ENCODE results near the gene SLC25A6. TPM values are rescaled to one million over a fixed set of nuclear protein-coding genes. Genes with fewer than 3 reads are reported as not detected.

Gene SLC25A6
- total RNA-seq, 1 experiment from 2014 or later: 553 TPM

GRCh38 chrX:1398431-1399340 is 6.8 kb upstream of the SLC25A6 start:
- no peaks in the 10 kb centered on the region; the same call in 1 of the 2 replicates for H3K4me1 ChIP-seq (ENCODE audit: insufficient read depth, low read length)
- WGBS (ENCODE audit: extremely low coverage, insufficient read length, low lambda C conversion rate): no CpG with 5 or more reads among the region's 29 CpGs
- no peak overlapping the region for H2AK5ac ChIP-seq (ENCODE audit: insufficient read length, low read length)
- H3K9ac ChIP-seq (ENCODE audit: extremely low read depth, insufficient read length, low read length): no peak overlapping the region
- Mint-ChIP-seq H3K27ac (peak overlapping the region in 1 of 3 experiments; percentile 85; a peak in 3 of 7 replicates), H3K4me3 (no peak overlapping the region; a peak in 1 of 5 replicates), H3K9me3 (no peaks in the 10 kb centered on the region), H3K4me1 (peaks cover 20 to 24% of the 10 kb centered on the region in 2 experiments), H3K27me3 (ENCODE audit: low read depth) (no peaks in the 10 kb centered on the region), H3K36me3 (ENCODE audit: insufficient read depth in 1 of 3, low read depth in 3 of 3) (peaks cover 19 to 59% (median 25%) of the 10 kb centered on the region in 3 experiments)
- no peaks in the 10 kb centered on the region for H3K27me3 ChIP-seq (ENCODE audit: insufficient read depth, low read length)
- peaks cover 4% of the 10 kb centered on the region; the same call in 1 of the 2 replicates for H3K79me2 ChIP-seq (ENCODE audit: insufficient read depth, low read length)
- H2AFZ ChIP-seq (ENCODE audit: low read length): no peak overlapping the region
- no peak overlapping the region for H2BK120ac ChIP-seq (ENCODE audit: low read depth, low read length, poor library complexity, severe bottlenecking)
- H4K20me1 ChIP-seq (ENCODE audit: control insufficient read depth, insufficient read depth, insufficient read length): peaks cover 2% of the 10 kb centered on the region
- no peak overlapping the region for H3K23ac ChIP-seq (ENCODE audit: insufficient read length, low read depth, low read length)
- no peak overlapping the region for H2BK5ac ChIP-seq (ENCODE audit: insufficient read length, low read length)
- no peak for DNase-seq
- no peak overlapping the region for H3T11ph ChIP-seq (ENCODE audit: low read length)
- no peak overlapping the region for H4K5ac ChIP-seq (ENCODE audit: insufficient read length, low read depth, low read length)
- H2BK20ac ChIP-seq (ENCODE audit: low read depth, low read length, poor library complexity, severe bottlenecking): no peak overlapping the region
- H2BK15ac ChIP-seq (ENCODE audit: low read depth, low read length): no peak overlapping the region
- no peak overlapping the region for H3K56ac ChIP-seq (ENCODE audit: insufficient read length, low read depth, low read length)
- no peak overlapping the region for H4K91ac ChIP-seq (ENCODE audit: insufficient read length, low read depth, low read length)
- H3K9me3 ChIP-seq (ENCODE audit: control insufficient read depth, low read depth, low read length): no peaks in the 10 kb centered on the region
- H2BK12ac ChIP-seq (ENCODE audit: insufficient read length, low read depth, low read length): no peak overlapping the region
- TF ChIP-seq, protein P1, sequence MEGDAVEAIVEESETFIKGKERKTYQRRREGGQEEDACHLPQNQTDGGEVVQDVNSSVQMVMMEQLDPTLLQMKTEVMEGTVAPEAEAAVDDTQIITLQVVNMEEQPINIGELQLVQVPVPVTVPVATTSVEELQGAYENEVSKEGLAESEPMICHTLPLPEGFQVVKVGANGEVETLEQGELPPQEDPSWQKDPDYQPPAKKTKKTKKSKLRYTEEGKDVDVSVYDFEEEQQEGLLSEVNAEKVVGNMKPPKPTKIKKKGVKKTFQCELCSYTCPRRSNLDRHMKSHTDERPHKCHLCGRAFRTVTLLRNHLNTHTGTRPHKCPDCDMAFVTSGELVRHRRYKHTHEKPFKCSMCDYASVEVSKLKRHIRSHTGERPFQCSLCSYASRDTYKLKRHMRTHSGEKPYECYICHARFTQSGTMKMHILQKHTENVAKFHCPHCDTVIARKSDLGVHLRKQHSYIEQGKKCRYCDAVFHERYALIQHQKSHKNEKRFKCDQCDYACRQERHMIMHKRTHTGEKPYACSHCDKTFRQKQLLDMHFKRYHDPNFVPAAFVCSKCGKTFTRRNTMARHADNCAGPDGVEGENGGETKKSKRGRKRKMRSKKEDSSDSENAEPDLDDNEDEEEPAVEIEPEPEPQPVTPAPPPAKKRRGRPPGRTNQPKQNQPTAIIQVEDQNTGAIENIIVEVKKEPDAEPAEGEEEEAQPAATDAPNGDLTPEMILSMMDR (conservative IDR thresholded peaks at IDR 0.05): no peak
- H3K27ac ChIP-seq (ENCODE audit: insufficient read length, low read depth, low read length): no peak overlapping the region
- H3K18ac ChIP-seq (ENCODE audit: insufficient read length, low read depth, low read length): no peak overlapping the region
- H3K79me1 ChIP-seq (ENCODE audit: insufficient read depth, low read depth, low read length, poor library complexity, severe bottlenecking): peaks cover 8% of the 10 kb centered on the region
- H4K8ac ChIP-seq (replicated peaks; ENCODE audit: insufficient read length, low read depth, low read length): no peak overlapping the region
- no peaks in the 10 kb centered on the region for H3K23me2 ChIP-seq (ENCODE audit: insufficient read length, low read depth, low read length, poor library complexity, severe bottlenecking)
- no peak overlapping the region for H3K4me2 ChIP-seq (ENCODE audit: insufficient read depth, insufficient read length, low read length)
- H3K4ac ChIP-seq (ENCODE audit: low read depth, low read length): no peak overlapping the region
- no peak overlapping the region; the same call in 1 of the 2 replicates for H3K14ac ChIP-seq (ENCODE audit: insufficient read depth, low read length)

Data from H9 (cell line).